Neuronal stem cell (in vitro differentiated cells): ENCODE data around the gene FAM200B.
A peak's percentile ranks its signal among the peaks of the same experiment; 100 is the strongest.

Experiments
- DNase-seq: peaks from one replicate; pipeline ENCODE4 v3.0.0-alpha.2; 2013; ENCODE audit warnings: low spot score
- H2AFZ ChIP-seq: one replicate; pipeline ENCODE4 v1.6.1; 2013; ENCODE audit warnings: mild to moderate bottlenecking, low read length, inconsistent platforms
- H2AK5ac ChIP-seq: 2 replicates; pipeline ENCODE4 v1.6.1; 2013; ENCODE audit warnings: low read depth, mild to moderate bottlenecking, inconsistent platforms, low read length, moderate library complexity, mixed read lengths
- H2BK120ac ChIP-seq: 2 replicates; pipeline ENCODE4 v1.6.1; 2013; ENCODE audit warnings: low read depth, mild to moderate bottlenecking, inconsistent platforms, low read length, moderate library complexity, mixed read lengths
- H2BK12ac ChIP-seq: one replicate; pipeline ENCODE4 v1.6.1; 2013; ENCODE audit warnings: low read length, inconsistent platforms
- H2BK15ac ChIP-seq: 2 replicates; pipeline ENCODE4 v1.6.1; 2013; ENCODE audit warnings: mild to moderate bottlenecking, low read length, inconsistent platforms, mixed read lengths
- H2BK5ac ChIP-seq: one replicate; pipeline ENCODE4 v1.6.1; 2013; ENCODE audit warnings: inconsistent platforms, mild to moderate bottlenecking, low read length, moderate library complexity
- H3K14ac ChIP-seq: one replicate; pipeline ENCODE4 v1.6.1; 2013; ENCODE audit warnings: low read length, inconsistent platforms
- H3K18ac ChIP-seq: 2 replicates; pipeline ENCODE4 v1.6.1; 2013; ENCODE audit warnings: low read length, inconsistent platforms
- H3K23ac ChIP-seq: 2 replicates; pipeline ENCODE4 v1.6.1; 2013; ENCODE audit warnings: low read depth, mild to moderate bottlenecking, mixed read lengths, low read length, inconsistent platforms; ENCODE audit not compliant: poor library complexity
- H3K27ac ChIP-seq: replicated peaks from 3 replicates; pipeline ENCODE4 v1.5.1; 2013; ENCODE audit warnings: low read length, inconsistent platforms
- H3K27me3 ChIP-seq, 3 experiments: 2 replicates each; pipeline ENCODE4 v1.6.1; 2013; ENCODE audit warnings: low read length in 3 of 3, mild to moderate bottlenecking in 2 of 3, inconsistent platforms in 1 of 3, low read depth in 1 of 3, mixed read lengths in 1 of 3, moderate library complexity in 1 of 3; ENCODE audit not compliant: control insufficient read depth in 3 of 3, insufficient read depth in 3 of 3
- H3K36me3 ChIP-seq, 2 donors: replicated peaks in 1 of 2; 2 replicates each; pipeline ENCODE4 v1.6.1; 2013; ENCODE audit warnings: low read length in 2 of 2; ENCODE audit not compliant: control insufficient read depth in 2 of 2, insufficient read depth in 2 of 2
- H3K4ac ChIP-seq: 2 replicates; pipeline ENCODE4 v1.6.1; 2013; ENCODE audit warnings: inconsistent platforms, mild to moderate bottlenecking, low read length, moderate library complexity
- H3K4me1 ChIP-seq, 2 donors: 1 replicate in 1 of 2; 2 replicates in 1 of 2; pipeline ENCODE4 v1.6.1; 2013; ENCODE audit warnings: low read length in 2 of 2, low read depth in 1 of 2; ENCODE audit not compliant: control insufficient read depth in 2 of 2, insufficient read depth in 1 of 2
- H3K4me2 ChIP-seq: one replicate; pipeline ENCODE4 v1.6.1; 2013; ENCODE audit warnings: mild to moderate bottlenecking, low read length, inconsistent platforms; ENCODE audit not compliant: insufficient read depth, poor library complexity, severe bottlenecking
- H3K4me3 ChIP-seq, 2 donors: 2 replicates each; pipeline ENCODE4 v1.5.1; 2013; ENCODE audit warnings: low read length in 2 of 2, mild to moderate bottlenecking in 2 of 2, inconsistent platforms in 1 of 2, moderate library complexity in 1 of 2
- H3K79me1 ChIP-seq: one replicate; pipeline ENCODE4 v1.6.1; 2013; ENCODE audit warnings: low read depth, mild to moderate bottlenecking, inconsistent platforms, low read length, moderate library complexity
- H3K9ac ChIP-seq: one replicate; pipeline ENCODE4 v1.6.1; 2013; ENCODE audit warnings: mild to moderate bottlenecking, low read depth, low read length, inconsistent platforms; ENCODE audit not compliant: poor library complexity
- H3K9me3 ChIP-seq, 2 donors: replicated peaks in 1 of 2; 2 replicates each; pipeline versions ENCODE3 to v1.6.1; 2013; ENCODE audit warnings: low read length in 2 of 2, mild to moderate bottlenecking in 2 of 2, inconsistent platforms in 1 of 2, low read depth in 1 of 2, mixed read lengths in 1 of 2, moderate library complexity in 1 of 2; ENCODE audit not compliant: control insufficient read depth in 2 of 2, insufficient read depth in 1 of 2
- H4K8ac ChIP-seq: one replicate; pipeline ENCODE4 v1.6.1; 2013; ENCODE audit warnings: low read depth, mild to moderate bottlenecking, inconsistent platforms, low read length, moderate library complexity
- H4K91ac ChIP-seq: one replicate; pipeline ENCODE4 v1.6.1; 2013; ENCODE audit warnings: low read length, low read depth, mild to moderate bottlenecking, inconsistent platforms; ENCODE audit not compliant: poor library complexity
- WGBS, 2 donors: extraction: QIAGEN DNeasy Blood & Tissue Kit; methylation state at CpG; one replicate each; pipeline ENCODE4 v1.1.7; 2013; ENCODE audit warnings: missing lambda C conversion rate in 2 of 2, mixed read lengths in 1 of 2; ENCODE audit not compliant: insufficient read length in 2 of 2, insufficient replicate concordance in 1 of 2; ENCODE audit errors: extremely low coverage in 2 of 2; 5-methylcytosine and 5-hydroxymethylcytosine counted together

FAM200B gene

DNA sequence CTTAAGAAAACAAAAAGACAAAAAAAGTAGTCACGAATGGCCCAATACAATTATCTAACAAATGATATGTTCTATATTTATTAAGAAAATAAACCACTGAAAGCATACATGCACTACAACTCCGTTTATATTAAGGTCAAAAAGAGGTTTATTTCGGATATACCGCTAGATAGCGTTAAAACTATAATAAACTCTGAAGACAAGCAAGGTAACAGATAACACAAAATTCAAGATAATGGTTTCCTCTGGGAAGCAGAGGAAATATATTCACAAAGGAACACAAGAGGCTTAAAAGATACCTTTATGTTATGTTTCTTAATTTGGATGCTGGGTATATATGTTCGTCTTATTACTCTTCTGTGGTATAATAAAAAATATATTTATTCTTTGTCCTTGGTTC lies 4.7 kb upstream of the FAM200B start:
- Histone ChIP-seq H3K79me1 (peaks cover 4% of the 10 kb centered on the region), H3K27me3 (no peaks in the 10 kb centered on the region), H2AK5ac (no peak overlapping the region), H3K4me2 (no peak overlapping the region), H2BK5ac (no peak overlapping the region), H3K4ac (no peak overlapping the region), H3K23ac (no peak overlapping the region), H3K4me1 (no peaks in the 10 kb centered on the region), H3K4me3 (no peak overlapping the region), H3K14ac (no peak overlapping the region), H3K18ac (no peak overlapping the region), H3K9me3 (peaks cover 0 to 29% of the 10 kb centered on the region in 2 donors), H3K9ac (no peak overlapping the region), H3K27ac (no peak overlapping the region), H4K8ac (no peak overlapping the region), H2AFZ (no peak overlapping the region), H2BK15ac (no peak overlapping the region), H2BK12ac (no peak overlapping the region), H3K36me3 (peaks cover 2 to 58% of the 10 kb centered on the region in 2 donors), H4K91ac (no peak overlapping the region), H2BK120ac (no peak overlapping the region)
- no CpG with 5 or more reads among the region's 6 CpGs for WGBS, 2 donors
- no peak for DNase-seq

DNA sequence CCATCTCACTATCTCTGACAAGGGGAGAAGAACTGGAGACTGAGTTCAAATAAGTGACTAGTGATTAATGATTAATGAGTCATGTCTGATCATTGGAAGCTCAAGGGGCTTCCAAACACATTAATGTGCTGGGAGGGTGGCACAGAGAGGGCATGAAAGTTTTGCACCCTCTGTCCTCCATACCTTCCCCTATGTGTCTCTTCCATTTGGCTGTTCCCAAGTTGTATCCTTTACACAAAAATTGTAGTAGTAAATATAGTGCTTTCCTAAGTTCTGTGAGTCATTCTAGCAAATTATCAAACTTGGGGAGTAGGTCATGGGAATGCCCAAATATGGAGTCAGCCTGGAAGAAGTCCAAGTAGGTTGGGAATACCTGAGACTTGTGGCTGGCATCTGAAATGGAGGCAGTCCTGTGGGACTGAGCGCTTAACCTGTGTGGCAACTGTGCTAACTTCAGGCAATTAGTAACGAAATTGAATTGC lies 4.1 kb upstream of the FAM200B start:
- Histone ChIP-seq H4K91ac (no peak overlapping the region), H3K4me3 (no peak overlapping the region), H2BK120ac (no peak overlapping the region), H3K27me3 (no peaks in the 10 kb centered on the region), H3K23ac (no peak overlapping the region), H2BK5ac (no peak overlapping the region), H2AFZ (no peak overlapping the region), H3K36me3 (peaks cover 0 to 52% of the 10 kb centered on the region in 2 donors), H3K4ac (no peak overlapping the region), H3K14ac (no peak overlapping the region), H4K8ac (no peak overlapping the region), H3K18ac (no peak overlapping the region), H3K4me1 (no peaks in the 10 kb centered on the region), H3K9ac (no peak overlapping the region), H3K27ac (no peak overlapping the region), H3K9me3 (peaks cover 0 to 29% of the 10 kb centered on the region in 2 donors), H2BK12ac (no peak overlapping the region), H3K4me2 (no peak overlapping the region), H2BK15ac (no peak overlapping the region), H2AK5ac (no peak overlapping the region), H3K79me1 (peaks cover 4% of the 10 kb centered on the region)
- no CpG with 5 or more reads among the region's 2 CpGs for WGBS, 2 donors
- no peak for DNase-seq

DNA sequence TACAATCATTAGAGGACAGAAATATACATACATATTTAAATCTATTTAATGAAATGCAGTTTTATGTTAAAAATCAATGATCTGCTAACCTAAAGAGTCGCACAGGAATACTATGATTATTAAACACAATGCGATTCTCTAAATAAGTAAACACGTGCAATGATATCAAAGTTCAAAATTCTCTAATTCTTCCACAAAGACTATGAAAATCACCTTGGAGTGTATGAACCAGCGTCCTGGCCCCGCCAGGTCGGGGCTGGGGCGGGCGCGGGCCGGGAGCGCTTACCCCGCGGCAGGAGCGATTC lies 608 bp upstream of the FAM200B start:
- Histone ChIP-seq H3K4me2 (peak overlapping the region; percentile 48), H3K4ac (no peak overlapping the region), H4K91ac (no peak overlapping the region), H2BK12ac (no peak overlapping the region), H3K27me3 (no peaks in the 10 kb centered on the region), H3K18ac (peak overlapping the region; percentile 89), H2BK15ac (peak overlapping the region; percentile 63), H2AK5ac (no peak overlapping the region), H3K9ac (peak overlapping the region; percentile 88), H2AFZ (peak overlapping the region; percentile 88), H3K27ac (peak overlapping the region; percentile 99), H2BK120ac (peak overlapping the region; percentile 82), H3K79me1 (peaks cover 2% of the 10 kb centered on the region), H4K8ac (no peak overlapping the region), H2BK5ac (peak overlapping the region; percentile 87), H3K14ac (no peak overlapping the region), H3K4me1 (peaks cover 0 to 11% of the 10 kb centered on the region in 2 donors), H3K23ac (peak overlapping the region; percentile 26), H3K36me3 (peaks cover 1 to 61% of the 10 kb centered on the region in 2 donors), H3K4me3 (peak overlapping the region; percentile 77 to 91), H3K9me3 (peaks cover 0 to 29% of the 10 kb centered on the region in 2 donors)
- WGBS, 2 donors: no CpG with 5 or more reads among the region's 14 CpGs
- no peak for DNase-seq

DNA sequence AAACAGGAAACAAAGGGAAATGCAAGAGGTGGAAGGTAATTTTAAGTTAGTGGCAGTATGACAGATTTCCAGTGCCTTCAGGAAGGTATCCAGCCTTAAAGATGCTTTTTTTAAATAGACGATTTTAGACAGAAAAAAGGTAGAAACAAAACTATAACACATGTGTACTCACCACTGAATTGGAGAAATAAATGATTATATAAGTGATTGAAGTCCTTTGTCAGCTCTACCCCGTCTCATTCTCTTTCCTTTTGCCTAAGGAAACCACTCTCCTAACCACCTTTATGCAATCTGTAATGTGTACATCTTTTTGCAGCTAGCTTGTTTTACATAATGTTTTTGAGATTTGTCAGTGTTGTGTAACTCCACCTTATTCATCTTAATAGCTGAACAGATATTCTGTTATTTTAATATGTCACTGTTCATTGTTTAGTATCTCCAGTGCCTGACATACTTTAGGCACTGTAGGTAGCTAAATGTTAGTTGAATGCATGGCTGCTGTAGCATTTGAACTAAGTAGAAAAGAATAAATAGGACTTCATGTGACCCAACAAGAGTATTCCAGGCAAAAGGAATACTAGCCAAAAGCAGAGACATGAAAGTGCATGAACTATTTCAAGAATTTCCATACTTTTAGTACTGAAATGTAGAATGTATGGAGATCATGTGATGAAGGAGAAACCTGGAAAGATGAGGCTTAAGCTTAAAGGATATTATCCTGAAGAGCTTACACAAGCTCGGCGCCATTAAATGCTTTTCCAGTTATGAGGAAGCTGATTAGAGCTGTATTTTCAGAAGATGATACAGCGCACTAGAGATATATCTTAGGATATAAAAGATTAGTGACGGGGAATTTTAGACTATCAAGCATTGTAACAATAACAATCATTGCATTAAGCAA lies 865 bp downstream of the FAM200B start:
- Histone ChIP-seq H3K18ac (no peak overlapping the region), H3K23ac (no peak overlapping the region), H3K9ac (no peak overlapping the region), H2BK5ac (peak overlapping the region; percentile 88), H3K4me3 (peak overlapping the region; percentile 77 to 83), H3K4ac (no peak overlapping the region), H2BK12ac (no peak overlapping the region), H2BK15ac (no peak overlapping the region), H2BK120ac (no peak overlapping the region), H3K27ac (peak overlapping the region; percentile 90), H3K79me1 (peaks cover 2% of the 10 kb centered on the region), H3K9me3 (peaks cover 0 to 18% of the 10 kb centered on the region in 2 donors), H2AK5ac (no peak overlapping the region), H3K27me3 (no peaks in the 10 kb centered on the region), H3K36me3 (peaks cover 4 to 61% of the 10 kb centered on the region in 2 donors), H3K4me1 (peaks cover 0 to 11% of the 10 kb centered on the region in 2 donors), H4K8ac (no peak overlapping the region), H3K14ac (no peak overlapping the region), H2AFZ (peak overlapping the region; percentile 89), H3K4me2 (peak overlapping the region; percentile 68), H4K91ac (no peak overlapping the region)
- no CpG with 5 or more reads among the region's 6 CpGs for WGBS, 2 donors
- no peak for DNase-seq
